GM19438 (cell line): ENCODE results near the gene GOLGA8T.
"Not testable (repeated sequence)": the region's sequence is repeated elsewhere in the genome, so short reads cannot be mapped to it uniquely, and the experiment has no call there.

Experiments used
- ATAC-seq: cut with Tn5 transposase; IDR thresholded peaks from one replicate; pipeline ENCODE4 v1.9.1; 2021; ENCODE audit warnings: low read depth; ENCODE audit not compliant: unreplicated experiment

GOLGA8T gene, protein sequence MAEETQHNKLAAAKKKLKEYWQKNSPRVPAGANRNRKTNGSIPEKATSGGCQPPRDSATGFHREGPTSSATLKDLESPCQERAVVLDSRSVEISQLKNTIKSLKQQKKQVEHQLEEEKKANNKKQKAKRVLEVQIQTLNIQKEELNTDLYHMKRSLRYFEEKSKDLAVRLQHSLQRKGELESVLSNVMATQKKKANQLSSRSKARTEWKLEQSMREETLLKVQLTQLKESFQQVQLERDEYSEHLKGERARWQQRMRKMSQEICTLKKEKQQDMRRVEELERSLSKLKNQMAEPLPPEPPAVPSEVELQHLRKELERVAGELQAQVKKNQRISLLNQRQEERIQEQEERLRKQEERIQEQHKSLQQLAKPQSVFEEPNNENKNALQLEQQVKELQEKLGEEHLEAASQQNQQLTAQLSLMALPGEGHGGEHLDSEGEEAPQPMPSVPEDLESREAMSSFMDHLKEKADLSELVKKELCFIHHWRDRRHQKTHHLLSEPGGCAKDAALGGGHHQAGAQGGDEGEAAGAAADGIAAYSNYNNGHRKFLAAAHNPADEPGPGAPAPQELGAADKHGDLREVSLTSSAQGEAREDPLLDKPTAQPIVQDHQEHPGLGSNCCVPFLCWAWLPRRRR

DNA sequence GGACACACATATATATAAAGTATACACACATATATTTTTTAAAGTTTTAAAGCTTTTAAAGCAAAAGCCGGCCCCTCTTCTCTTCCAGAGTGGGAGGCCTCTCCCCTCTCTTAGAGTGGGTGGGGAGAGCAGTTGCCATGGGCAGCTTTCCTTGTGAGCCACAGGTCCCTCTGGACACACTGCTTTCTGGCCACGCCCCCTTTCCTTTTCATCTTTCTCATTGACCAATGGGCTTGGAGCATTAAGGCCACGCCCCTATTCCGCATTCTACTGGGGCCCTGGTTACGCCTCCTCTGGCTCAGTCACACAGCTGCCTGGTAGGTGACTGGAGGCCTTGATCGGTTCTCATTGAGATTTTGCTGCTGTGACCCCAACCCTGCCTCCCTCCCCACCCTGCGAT is at the start of gene GOLGA8T:
GOLGA8T (plus strand) TSS at position 301 of the 400 bp plus-strand sequence; CDS start at position 399, 98 bp downstream.
- ATAC-seq: not testable (repeated sequence)

DNA sequence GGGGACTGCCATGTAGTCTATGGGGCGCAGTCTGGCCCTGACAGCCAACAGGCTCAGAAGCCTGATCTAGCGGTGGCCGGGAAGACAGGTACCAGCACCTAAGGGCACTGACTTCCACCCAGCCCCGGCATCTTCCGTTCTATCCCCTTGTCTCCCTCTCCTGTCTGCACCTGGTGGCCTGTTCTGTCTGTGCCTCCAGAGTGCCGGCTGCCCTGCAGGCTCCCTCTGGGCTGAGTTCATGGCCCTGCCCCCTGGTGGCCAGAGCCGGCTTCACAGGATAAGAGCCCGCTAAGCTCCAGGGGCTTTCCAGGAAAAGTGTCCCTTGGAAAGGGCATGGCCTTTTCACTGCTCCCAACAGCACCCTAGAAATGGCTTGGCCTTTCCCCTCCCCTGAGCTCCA is 37.0 kb upstream of the GOLGA8T start:
- not testable (repeated sequence) for ATAC-seq

DNA sequence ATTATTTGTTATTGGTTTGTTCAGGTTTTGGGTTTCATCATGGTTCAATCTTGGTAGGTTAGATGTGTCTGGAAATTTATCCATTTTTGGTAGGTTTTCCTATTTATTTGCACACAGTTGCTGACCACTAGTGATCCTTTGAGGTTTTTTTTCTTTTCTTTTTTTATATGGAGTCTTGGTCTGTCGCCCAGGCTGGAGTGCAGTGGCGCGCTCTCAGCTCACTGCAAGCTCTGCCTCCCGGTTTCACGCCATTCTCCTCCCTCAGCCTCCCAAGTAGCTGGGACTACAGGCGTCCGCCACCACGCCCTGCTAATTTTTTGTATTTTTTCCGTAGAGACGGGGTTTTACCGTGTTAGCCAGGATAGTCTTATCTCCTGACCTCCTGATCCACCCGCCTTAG is 32.0 kb upstream of the GOLGA8T start:
- ATAC-seq: not testable (repeated sequence)

DNA sequence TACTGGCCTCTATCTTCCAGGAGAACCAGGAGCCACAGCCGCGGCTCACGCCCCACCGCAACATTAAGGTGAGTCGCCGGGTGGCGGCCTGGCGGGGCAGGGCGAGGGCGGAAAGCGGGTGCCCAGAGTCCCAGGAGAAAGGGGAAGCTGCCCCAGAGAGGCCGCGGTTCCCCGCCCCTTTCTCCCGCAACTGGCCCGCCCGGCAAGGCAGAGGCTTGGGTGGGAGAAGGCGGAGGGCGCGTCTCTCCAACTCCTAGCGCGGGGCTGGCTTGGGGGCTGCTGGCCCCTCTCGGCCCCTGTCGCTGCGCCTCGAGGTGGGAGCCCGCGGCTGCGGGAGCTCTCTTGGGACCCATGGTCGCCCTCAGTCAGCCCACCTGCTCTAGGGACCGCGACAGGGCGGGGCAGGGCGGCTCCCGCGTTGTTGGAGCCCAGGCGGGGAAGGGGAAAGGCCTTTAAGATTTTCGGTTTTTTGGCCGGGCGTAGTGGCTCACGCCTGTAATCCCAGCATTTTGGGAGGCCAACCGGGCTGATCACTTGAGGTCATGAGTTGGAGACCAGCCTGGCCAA is 30.8 kb upstream of the GOLGA8T start:
- not testable (repeated sequence) for ATAC-seq

DNA sequence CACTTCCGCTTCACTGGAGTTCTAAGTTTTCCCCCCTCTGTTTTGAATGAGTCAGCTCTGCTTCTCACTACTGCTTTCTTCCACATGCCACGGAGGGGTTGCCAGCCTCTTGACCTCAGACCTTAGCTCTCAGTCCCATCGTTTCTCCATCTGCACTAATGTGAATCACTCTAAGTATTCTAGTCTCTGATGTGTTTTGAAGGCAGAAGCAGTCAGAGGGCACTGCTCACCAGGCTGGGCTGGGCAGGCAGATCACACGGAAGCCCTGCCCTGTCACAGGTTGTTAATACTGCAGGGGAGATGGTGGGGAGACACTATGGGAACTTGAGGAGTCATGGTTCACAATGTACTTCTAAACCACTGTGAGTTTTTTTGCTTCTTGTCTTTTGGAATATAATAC is 24.3 kb upstream of the GOLGA8T start:
- ATAC-seq: not testable (repeated sequence)

DNA sequence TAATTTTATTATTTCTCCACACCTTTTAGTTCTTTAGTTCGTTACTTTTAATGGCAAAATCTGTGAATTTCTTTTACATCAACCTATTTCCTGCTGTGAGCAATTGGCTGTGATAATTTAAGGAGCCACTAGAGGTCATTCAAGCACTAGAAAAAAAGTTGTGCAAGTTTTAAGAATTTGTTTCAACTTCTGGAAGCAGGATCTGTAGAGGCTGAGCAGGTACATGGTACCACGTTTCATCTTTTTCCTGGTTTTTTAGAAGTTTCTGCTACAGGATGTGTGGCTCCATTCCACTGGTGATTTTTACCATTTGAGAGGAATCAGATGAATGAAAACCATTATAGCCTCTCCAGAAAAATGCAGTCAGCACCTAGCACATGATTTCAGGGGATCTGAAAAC is 4.8 kb upstream of the GOLGA8T start:
- not testable (repeated sequence) for ATAC-seq

DNA sequence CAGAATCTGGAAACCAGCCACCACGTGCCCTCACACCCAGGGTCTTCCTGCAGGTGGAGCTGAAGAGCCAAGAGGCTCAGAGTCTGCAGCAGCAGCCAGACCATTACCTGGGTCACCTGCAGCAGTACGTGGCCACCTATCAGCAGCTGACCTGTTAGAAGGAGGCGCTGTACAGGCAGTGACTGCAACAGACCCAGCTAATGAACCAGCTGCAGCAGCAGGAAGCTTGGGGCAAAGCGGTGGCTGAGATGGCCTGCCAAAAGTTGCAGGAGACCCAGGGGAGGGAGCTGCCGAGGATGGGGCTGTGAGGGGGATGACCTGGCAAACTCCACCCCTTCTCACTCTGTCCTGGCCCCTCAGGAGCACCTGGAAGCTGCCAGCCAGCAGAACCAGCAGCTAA is 8.4 kb downstream of the GOLGA8T start:
- not testable (repeated sequence) for ATAC-seq

DNA sequence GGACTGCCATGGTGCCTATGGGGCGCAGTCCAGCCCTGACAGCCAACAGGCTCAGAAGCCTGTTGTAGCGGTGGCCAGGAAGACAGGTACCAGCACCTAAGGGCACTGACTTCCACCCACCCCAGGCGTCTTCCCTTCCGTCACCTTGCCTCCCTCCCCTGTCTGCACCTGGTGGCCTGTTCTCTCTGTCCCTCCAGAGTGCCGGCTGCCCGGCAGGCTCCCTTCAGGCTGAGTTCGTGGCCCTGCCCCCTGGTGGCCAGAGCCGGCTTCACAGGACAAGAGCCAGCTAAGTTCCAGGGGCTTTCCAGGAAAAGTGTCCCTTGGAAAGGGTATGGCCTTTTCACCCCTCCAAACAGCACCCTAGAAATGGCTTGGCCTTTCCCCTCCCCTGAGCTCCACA is 15.0 kb downstream of the GOLGA8T start:
- not testable (repeated sequence) for ATAC-seq

DNA sequence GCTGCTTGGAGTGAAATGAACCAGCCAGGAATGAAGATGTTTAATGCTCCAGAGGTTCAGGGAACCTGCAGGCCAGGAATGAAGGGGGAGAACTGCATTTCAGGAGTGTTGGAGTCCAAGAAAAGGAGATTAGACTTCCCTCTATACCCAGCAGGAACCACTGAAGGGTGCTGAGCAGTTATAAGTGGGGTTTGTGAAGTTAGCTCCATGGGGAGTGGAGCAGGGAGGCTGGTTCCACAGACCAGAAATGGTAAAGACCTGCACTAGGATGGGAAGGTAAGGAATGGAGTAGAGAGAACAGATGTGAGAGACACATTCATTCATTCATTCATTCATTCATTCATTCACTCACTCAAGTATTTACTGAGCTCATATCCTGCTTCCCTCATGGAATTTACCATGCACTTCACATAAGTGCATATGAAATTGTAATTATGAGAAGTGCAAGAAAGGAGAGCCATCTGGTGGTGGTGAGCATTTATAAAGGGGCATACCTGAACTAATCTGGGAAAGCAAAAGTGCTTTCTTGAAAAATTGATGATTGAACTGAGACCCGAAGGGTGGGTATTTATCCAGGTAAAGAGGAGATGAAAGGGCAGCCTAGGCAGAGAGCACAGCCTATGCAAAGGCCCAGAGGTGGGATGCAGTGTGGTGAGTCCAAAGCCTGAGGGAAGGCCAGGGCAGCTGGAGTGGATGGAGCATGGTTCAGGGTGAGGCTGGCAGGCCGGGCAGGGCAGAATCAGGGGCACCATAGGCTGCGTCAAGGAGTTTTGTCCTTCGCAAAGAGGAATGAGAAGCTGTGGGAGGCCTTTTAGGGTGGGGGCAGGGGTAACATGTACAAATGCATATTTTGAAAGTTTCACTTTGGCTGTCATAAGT is 27.9 kb downstream of the GOLGA8T start:
- not testable (repeated sequence) for ATAC-seq

DNA sequence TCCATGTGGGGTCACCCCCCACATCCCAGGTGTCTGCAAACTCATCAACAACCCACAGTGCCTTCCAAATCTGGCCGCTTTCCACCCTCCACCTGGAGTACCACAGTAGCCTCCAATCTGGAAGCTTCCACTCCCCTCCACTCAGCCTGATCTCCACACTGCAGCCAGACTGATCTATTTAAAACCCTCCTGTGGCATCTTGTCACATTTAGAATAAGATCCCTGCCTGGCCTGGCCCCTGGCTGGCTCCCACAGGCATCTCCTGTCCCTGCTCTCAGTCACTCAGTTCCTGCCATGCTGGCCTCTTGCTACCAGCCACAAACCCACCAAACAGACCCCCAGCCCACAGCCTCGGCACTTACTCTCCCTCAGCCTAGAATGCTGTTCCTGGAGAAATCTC is 28.9 kb downstream of the GOLGA8T start:
- not testable (repeated sequence) for ATAC-seq

DNA sequence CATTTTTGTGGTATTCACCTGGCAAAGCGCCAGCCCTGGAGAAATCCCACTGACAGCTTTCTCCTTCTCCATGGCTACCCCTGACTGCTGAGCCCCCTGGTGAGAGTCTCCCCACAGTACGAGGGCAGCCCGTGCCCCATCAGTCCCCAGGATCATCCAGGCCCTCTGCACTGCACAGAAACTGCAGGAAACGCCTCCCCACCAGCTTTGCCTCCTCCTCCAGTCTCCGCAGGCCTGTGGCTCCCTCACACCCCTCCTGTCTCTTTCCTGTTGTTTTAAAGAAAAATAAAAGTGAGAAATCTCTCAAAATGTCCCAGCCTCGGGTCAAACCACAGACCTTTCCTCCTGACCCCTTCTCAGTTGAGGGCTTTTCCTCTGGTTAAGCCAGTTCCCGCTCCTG is 29.4 kb downstream of the GOLGA8T start:
- ATAC-seq: not testable (repeated sequence)

DNA sequence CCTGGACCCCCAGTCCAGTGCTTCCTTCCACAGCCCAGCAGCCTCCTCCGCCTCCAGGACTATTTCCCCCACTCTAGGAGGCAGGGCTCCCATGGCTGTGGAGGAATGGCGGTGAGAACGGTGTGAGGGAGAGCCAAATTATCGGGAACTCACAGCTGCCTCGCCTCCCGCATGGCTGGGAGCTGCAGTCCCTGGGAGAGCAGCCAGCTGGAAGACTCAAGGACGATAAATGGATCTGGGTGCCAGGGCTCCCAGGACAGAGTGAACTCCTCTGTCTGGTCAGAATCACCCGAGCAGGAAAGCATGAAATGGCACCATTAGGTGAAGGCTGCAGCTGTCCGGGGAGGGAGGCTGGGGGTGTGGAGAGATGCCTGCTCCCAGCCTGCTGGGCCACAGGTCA is 32.6 kb downstream of the GOLGA8T start:
- ATAC-seq: not testable (repeated sequence)

DNA sequence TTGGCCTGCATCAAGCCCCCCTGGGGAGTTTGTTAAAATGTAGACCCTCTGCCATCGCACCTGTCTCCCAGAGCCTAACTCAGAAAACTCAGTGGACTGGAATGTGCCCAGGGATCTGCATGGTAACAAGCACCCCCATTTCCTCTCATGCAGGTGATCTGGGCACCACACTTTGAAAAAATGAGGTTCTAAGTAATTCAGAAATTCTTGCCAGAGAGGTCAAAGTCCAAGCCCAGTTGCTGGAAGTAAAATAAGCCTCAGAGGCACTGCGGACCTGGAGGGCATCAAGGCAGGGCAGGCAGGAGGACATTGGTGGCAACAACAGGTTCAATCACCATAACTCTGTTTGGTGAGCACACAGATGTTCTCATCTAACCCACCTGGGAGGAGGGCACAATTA is 33.0 kb downstream of the GOLGA8T start:
- ATAC-seq: not testable (repeated sequence)

DNA sequence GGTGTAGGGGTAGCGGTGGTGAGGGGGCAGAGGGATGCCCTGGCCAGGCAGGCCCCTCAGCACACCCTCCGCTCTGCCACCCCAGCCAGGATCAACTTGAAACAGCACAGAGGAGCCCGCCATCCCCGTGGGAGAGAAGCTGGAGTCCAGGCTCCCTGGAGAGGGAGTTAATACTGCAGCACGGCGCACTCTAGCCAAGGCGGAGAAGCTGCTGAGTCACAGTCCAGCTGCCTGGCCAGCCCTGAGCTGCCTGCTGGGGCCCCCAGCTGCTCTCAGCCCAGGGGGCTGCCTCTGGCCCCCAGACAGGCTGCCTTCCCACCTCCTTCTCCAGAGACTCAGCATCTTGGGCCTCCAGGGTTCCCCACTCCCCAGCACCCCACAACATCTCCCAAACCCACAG is 36.6 kb downstream of the GOLGA8T start:
- ATAC-seq: not testable (repeated sequence)

DNA sequence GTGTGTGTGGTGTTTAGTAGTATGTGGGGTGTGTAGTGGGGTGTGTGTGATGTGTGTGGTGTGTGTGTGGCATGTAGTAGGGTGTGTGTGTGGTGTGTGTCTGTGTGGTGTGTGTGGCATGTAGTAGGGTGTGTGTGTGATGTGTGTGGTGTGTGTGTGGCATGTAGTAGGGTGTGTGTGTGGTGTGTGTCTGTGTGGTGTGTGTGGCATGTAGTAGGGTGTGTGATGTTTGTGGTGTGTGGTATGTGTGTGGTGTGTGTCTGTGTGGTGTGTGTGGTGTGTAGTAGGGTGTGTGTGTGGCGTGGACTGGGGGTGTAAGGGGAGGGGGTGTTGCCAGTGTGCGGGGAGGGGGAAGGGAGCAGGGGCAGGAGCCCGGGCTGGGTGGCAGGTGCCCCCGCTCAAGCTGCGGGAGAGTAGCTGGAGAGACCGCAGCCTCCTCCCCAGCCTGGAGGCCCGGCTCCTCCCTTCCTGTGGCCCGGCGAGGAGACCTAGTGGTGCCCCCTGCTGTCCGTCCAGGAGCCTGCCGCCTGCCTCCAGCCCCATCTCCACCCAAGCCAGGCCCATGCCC is 38.3 kb downstream of the GOLGA8T start:
- ATAC-seq: not testable (repeated sequence)

DNA sequence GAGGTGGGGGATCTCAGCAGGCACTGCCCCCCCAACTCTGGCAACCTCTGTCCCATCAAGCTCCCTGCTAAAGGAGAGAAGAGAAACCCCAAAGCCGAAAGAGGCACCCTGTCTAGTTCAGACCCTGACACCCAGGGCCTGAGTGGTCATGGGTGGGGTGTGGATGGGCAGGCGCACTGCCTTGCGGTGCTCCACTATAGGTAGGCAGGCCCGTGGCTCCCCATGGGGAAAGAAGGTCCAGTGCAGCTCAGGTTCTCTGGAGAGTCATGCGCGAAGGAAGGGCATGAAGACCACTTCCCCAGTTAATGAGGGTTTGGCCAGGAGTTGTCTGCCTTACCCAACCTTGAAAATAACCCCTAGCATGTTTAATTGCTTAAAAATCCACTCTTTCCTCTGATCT is 40.4 kb downstream of the GOLGA8T start:
- not testable (repeated sequence) for ATAC-seq

DNA sequence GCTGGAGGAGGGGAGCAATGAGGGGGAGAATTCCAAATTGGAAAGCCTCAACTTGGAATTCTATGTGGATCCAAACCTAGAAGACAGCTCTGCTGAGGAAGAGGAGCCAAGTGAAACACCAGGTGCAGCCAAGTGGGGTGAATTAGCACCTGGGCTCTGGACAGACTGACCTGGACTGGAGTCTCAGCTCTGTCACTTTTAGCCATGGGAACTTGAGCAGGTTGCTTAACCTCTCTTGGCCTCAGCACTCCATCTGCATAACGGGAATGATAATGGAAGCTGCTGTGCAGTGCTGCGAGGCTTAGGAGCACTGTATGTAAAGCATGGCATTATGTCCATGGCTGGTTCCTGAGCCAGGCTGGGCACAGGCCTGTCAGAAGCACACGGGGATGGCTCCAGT is 41.8 kb downstream of the GOLGA8T start:
- ATAC-seq: not testable (repeated sequence)

DNA sequence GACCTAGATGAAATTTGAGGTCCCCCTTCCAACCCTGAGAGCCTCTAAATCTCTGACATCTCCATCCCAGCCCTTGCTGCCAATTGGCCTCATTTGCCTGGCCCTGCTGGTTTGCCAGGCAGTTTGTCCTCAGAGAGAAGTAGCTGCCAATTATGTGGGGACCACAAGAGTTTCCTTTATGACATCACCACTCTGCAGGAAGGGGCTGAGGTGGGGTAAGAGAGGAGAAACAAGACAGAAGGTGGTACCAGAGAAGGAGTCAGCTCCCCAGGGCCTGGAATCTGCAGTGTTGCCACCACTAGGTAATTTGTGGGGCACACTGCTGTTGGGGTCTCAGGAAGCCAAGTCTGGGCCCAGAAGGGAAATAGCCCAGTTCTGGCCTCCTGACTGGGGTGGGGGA is 45.0 kb downstream of the GOLGA8T start:
- ATAC-seq: not testable (repeated sequence)

DNA sequence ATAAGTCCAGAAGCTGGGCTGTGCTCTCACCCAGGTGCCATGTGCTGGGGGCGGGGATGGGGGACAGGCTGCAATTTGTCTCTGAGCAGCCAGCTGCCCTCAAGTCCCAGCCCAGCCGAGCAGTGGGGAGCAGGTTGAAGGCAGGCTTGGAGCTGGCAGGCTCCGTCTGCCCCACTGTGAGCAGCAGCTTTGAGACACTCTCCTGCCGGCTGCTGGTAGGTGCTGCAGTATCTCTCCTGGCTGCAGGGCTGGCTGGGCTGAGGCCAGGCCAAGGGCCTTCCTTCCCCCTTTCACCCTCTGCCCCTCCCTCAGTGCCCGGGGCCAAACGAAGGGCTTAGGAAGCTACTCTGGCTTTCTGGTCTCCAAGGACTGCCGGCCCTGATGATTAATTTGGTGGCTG is 50.6 kb downstream of the GOLGA8T start:
- ATAC-seq: not testable (repeated sequence)

DNA sequence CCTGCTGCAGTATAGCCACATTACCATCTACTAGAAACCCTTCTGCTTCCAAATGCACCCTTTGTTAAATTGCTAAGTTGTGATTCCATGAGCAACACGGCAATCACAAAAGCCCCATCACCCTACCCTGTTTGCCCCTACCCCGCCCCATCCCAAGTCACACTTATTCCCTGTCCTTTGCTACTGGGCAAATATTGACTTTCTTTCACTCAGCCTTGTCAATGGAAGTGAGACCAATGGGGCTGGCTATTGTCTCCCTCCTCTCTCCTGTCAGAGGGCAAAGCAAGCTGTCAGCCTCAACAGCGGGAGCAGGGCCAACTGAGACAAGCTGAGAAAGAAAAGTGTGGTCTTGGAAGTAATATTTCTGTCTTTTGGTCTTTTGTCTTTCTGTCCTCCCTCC is 52.6 kb downstream of the GOLGA8T start:
- ATAC-seq: not testable (repeated sequence)
